GM20000 (cell line): ENCODE results near the gene EML6.

Source experiments
- DNase-seq: peaks from one replicate; pipeline ENCODE4 v3.0.0; 2012; ENCODE audit warnings: low spot score
- TF ChIP-seq, protein P1 (sequence below): IDR thresholded peaks from 2 replicates; pipeline ENCODE4 v1.5.1; 2012; ENCODE audit warnings: mild to moderate bottlenecking, control low read depth; ENCODE audit errors: extremely low read depth, missing control alignments

The EML6 gene

GRCh38 chr2:54902763-54903162 is 179.3 kb downstream of the EML6 start:
- DNase-seq: no peak
- TF ChIP-seq, protein P1, sequence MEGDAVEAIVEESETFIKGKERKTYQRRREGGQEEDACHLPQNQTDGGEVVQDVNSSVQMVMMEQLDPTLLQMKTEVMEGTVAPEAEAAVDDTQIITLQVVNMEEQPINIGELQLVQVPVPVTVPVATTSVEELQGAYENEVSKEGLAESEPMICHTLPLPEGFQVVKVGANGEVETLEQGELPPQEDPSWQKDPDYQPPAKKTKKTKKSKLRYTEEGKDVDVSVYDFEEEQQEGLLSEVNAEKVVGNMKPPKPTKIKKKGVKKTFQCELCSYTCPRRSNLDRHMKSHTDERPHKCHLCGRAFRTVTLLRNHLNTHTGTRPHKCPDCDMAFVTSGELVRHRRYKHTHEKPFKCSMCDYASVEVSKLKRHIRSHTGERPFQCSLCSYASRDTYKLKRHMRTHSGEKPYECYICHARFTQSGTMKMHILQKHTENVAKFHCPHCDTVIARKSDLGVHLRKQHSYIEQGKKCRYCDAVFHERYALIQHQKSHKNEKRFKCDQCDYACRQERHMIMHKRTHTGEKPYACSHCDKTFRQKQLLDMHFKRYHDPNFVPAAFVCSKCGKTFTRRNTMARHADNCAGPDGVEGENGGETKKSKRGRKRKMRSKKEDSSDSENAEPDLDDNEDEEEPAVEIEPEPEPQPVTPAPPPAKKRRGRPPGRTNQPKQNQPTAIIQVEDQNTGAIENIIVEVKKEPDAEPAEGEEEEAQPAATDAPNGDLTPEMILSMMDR: no peak

DNA sequence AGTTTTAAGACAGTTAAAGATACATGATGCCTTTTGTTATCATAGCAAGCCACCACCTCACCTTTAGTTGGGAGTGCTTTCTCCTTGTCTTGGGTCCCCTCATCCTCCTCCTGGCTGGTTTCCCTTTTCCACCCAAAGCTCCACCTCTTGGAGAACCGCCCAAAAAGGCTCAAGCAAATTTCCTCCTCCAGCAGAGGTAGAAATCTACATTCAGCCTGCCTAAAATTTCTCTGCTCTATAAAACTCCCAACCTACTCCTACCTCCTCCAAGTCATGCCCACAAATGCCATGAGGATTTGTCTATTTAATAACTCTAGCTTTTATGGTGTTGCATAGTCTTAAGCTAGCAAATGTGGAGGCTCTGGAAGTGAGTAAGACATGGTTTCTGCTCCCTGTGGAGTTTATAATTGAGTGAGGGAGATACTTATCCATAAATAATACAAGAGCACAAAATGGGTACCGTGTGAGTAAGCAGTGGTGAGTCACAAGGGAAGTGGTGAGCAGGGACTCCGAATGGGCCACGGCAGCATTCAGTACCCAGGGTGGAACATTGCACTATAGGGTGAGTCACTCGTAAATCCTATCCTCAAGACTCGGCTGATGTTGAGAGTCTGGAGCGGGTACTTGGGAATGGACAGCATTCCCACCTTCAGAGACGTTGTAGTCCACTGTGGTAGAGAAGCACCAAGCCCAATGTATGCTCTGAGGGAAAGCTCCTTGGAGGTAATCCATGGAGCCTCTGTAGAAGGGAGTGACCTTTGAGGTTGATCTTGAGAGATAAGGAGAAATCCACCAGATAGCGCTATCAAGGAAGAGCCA is 180.5 kb downstream of the EML6 start:
- DNase-seq: no peak
- TF ChIP-seq, protein P1: no peak

DNA sequence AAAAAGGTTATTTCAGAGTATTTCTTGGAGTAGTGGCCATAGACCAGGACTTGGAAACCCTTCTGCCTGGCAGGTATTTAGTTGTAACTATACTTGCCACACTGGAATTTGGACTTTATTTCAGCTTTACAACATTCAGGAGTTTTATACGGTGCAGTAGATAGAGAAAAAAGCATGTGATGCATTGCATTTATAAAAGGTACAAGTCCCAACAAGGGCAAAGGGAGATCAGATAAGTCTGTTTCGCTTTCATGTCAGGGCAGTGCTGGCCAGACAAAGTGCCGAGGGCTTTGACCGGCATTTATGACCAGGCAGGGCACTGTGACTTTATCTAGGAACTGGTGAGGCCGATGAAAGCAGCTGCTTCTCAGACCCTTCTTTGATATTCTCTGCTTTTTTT is 181.4 kb downstream of the EML6 start:
- TF ChIP-seq, protein P1: no peak
- DNase-seq: no peak

DNA sequence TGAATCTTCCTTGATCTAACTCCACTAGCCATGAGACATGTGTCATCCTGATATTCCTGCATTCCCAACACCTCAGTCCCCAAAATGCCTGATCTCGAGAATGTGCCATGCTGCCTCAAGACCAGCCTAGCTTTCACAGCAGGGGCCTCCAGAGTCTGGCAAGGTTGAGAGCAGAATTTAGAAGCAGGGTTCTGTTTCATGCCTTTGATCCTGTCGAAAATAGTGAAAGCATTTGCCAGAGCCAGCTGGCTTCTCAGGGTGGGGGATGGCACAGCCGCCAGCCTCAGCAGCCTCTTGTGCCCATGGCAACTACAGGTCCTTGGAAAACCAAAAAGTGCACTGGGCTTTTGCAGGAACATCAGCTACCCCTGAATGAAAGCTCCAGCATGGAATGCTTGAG is 183.3 kb downstream of the EML6 start:
- TF ChIP-seq, protein P1: no peak
- DNase-seq: no peak

- TF ChIP-seq, protein P1: no peak
- DNase-seq: no peak
Measured at GRCh38 chr2:54907663-54908062, 184.2 kb downstream of the EML6 start.

GRCh38 chr2:54908591-54908990 is 185.1 kb downstream of the EML6 start:
- TF ChIP-seq, protein P1: no peak
- no peak for DNase-seq

- no peak for DNase-seq
- TF ChIP-seq, protein P1: no peak
Measured at GRCh38 chr2:54909001-54909400, 185.5 kb downstream of the EML6 start.
